ENCODE data around the gene ARHGAP32.

DNA sequence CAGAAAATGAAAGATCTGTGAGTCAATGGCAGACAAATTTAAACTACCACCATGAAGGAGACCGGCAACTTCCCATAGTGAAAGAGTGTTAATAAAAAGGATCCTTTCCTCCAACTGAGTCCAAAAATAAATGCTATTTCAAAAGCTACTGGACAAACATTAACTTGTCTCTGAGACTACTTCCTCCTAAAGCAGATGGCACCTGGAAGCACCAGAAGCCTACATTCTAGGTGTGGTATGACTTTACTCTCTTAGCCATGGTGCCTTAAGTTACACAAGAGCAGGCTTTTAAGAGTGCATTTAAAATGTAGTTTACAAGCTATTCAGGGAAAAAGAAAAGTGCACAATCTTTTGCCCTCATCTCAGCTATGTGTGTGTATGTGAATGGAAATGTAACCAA lies 2.5 kb downstream of the ARHGAP32 start:
- no peak for TF ChIP-seq EP300 (IDR thresholded peaks at IDR 0.05)
- TF ChIP-seq, protein P1, sequence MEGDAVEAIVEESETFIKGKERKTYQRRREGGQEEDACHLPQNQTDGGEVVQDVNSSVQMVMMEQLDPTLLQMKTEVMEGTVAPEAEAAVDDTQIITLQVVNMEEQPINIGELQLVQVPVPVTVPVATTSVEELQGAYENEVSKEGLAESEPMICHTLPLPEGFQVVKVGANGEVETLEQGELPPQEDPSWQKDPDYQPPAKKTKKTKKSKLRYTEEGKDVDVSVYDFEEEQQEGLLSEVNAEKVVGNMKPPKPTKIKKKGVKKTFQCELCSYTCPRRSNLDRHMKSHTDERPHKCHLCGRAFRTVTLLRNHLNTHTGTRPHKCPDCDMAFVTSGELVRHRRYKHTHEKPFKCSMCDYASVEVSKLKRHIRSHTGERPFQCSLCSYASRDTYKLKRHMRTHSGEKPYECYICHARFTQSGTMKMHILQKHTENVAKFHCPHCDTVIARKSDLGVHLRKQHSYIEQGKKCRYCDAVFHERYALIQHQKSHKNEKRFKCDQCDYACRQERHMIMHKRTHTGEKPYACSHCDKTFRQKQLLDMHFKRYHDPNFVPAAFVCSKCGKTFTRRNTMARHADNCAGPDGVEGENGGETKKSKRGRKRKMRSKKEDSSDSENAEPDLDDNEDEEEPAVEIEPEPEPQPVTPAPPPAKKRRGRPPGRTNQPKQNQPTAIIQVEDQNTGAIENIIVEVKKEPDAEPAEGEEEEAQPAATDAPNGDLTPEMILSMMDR (IDR thresholded peaks at IDR 0.05) = no peak
